ENCODE results near the gene TEX19.

DNA sequence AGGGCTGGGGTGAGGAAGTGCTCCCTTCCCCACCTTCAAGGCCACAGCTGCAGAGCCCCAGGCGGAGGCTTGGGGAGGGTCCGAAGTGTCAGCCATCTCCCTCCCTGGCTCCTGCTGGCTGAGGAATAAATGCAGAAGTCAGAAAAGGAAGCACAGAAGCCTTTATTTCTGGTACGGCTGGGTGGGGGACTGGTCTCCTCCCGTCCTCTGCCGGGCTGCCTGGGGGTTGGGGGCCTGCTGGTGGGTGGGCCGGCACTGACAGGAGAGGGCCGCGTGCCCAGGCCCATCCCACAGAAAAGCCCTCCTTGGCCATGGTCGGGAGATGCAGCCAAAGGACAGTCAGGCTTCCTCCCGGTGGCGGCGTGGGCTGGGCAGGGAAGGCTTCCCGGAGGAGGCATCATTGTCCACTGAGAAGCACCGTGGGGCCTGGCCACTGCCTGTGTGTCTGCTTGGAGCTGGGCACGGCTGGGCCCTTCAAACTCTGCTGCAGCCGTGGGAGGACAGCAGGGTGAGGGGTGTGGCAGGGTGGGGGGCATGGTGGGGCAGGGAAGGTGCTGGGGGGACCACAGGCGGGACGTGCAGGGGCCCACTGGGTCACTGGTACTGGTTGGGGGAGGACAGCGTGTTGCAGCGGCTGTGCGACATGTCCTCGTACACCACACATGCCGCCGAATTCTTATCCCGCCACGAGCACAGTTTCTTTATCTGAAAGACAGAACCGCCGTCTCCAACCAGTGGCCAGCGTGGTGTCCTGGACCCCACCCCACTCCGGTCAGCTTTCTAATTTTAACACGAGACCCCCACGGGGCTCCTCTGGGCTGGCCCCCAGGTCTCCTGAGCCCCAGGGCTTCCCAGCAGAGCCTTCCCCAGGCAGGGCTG lies 44.1 kb upstream of the TEX19 start:
- TF ChIP-seq, protein P1, sequence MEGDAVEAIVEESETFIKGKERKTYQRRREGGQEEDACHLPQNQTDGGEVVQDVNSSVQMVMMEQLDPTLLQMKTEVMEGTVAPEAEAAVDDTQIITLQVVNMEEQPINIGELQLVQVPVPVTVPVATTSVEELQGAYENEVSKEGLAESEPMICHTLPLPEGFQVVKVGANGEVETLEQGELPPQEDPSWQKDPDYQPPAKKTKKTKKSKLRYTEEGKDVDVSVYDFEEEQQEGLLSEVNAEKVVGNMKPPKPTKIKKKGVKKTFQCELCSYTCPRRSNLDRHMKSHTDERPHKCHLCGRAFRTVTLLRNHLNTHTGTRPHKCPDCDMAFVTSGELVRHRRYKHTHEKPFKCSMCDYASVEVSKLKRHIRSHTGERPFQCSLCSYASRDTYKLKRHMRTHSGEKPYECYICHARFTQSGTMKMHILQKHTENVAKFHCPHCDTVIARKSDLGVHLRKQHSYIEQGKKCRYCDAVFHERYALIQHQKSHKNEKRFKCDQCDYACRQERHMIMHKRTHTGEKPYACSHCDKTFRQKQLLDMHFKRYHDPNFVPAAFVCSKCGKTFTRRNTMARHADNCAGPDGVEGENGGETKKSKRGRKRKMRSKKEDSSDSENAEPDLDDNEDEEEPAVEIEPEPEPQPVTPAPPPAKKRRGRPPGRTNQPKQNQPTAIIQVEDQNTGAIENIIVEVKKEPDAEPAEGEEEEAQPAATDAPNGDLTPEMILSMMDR (IDR thresholded peaks at IDR 0.05) = no peak
- TF ChIP-seq POLR2A (IDR thresholded peaks at IDR 0.05) = no peak
